Psoas muscle (tissue), 8 donors: ENCODE data around the gene DISC1. TPM values are rescaled to one million over a fixed set of nuclear protein-coding genes. Genes with fewer than 3 reads are reported as not detected.

Source experiments
- ATAC-seq, 4 donors: fragments of 200-7000 bp; cut with Tn5 transposase; one replicate each; pipeline ENCODE4 v1.9.1; 2020; ENCODE audit warnings: moderate library complexity in 3 of 4, mild to moderate bottlenecking in 2 of 4
- DNase-seq, 2 donors: peaks; one replicate each; pipeline ENCODE4 v3.0.0-alpha.2; 2020
- H3K27ac ChIP-seq: fragments of 200-600 bp; one replicate; pipeline ENCODE4 v1.8.0; 2022
- H3K27me3 ChIP-seq, 3 donors: fragments of 200-600 bp in 1 of 3; one replicate each; pipeline versions ENCODE4 v1.6.1 to v1.8.0; 2013 to 2022; ENCODE audit warnings: low read length in 2 of 3, mild to moderate bottlenecking in 2 of 3, moderate library complexity in 1 of 3; ENCODE audit not compliant: insufficient read depth in 3 of 3
- H3K36me3 ChIP-seq, 2 donors: fragments of 200-600 bp in 1 of 2; one replicate each; pipeline versions ENCODE4 v1.6.1 to v1.8.0; 2013 to 2022; ENCODE audit warnings: low read depth in 1 of 2, mild to moderate bottlenecking in 1 of 2, moderate library complexity in 1 of 2; ENCODE audit not compliant: insufficient read depth in 1 of 2
- H3K4me1 ChIP-seq: fragments of 200-600 bp; one replicate; pipeline ENCODE4 v1.8.0; 2022
- H3K4me3 ChIP-seq: fragments of 200-600 bp; one replicate; pipeline ENCODE4 v1.8.0; 2022; ENCODE audit warnings: mild to moderate bottlenecking
- H3K9me3 ChIP-seq: fragments of 200-600 bp; one replicate; pipeline ENCODE4 v1.8.0; 2022
- CTCF ChIP-seq: fragments of 200-600 bp; IDR thresholded peaks from one replicate; pipeline ENCODE4 v1.8.0; 2022; ENCODE audit warnings: antibody characterized with exemption
- WGBS, 3 donors: extraction: QIAGEN DNeasy Blood & Tissue Kit; methylation state at CpG; one replicate each; pipeline versions ENCODE4 v1.1.6 to v1.1.7; 2013; 5-methylcytosine and 5-hydroxymethylcytosine counted together
- intact Hi-C, 2 donors: fragments of 100-400 bp; cut with DNase I; formaldehyde crosslinking; loops; one replicate each; pipeline versions ENCODE4 v1.11.0 to v1.14.2; 2022
- polyA plus RNA-seq, 3 donors: library from polyadenylated mRNA; stranded (reverse); fragments of 200-250 nt; gene quantifications; one replicate each; pipeline ENCODE4 v1.2.3, GENCODE V29; 2013
- total RNA-seq, 4 donors: library from RNA; stranded (reverse); fragmentation: NEBNext Ultra II Directional in 2 of 4; extraction: Animal tissue kit (Norgen Biotek cat#: 25700) in 2 of 4; gene quantifications; one replicate each; pipeline versions ENCODE4 v1.2.1 to v1.2.4, GENCODE V29; 2021 to 2023
- donor health status: healthy with polysubstance abuse.
- donor health status: DM: no; HTN: no; CAD: no; lungs with moderate emphysema.
- donor health status: Bipolar disorder and iron deficiency.
- donor health status: healthy.
- donor health status: DM: yes; HTN: yes; CAD: no.
- donor health status: DM: no; HTN: no; CAD: no.
- donor health status: DM: no; HTN: no; CAD: no.
- donor health status: DM: yes; HTN: yes; CAD: no.

DISC1 gene
- total and polyA plus RNA-seq, 7 donors: 0.35 to 2.8 (median 1.6) TPM

GRCh38 chr1:231887866-231888265, 261.3 kb downstream of the DISC1 start:
- no peak overlapping the region for H3K4me3 ChIP-seq
- ATAC-seq (no peak), DNase-seq (no peak)
- TF ChIP-seq CTCF: no peak
- H3K9me3 ChIP-seq: no peaks in the 10 kb centered on the region
- intact Hi-C loops: no loop called here
- H3K27ac ChIP-seq: no peak overlapping the region
- H3K4me1 ChIP-seq: no peaks in the 10 kb centered on the region
- H3K36me3 ChIP-seq: no peaks in the 10 kb centered on the region
- H3K27me3 ChIP-seq: no peaks in the 10 kb centered on the region
- 94 to 95% (median 94%) methylated on average over 6 of the region's 6 CpGs for WGBS, 3 donors

- no peaks in the 10 kb centered on the region for H3K27me3 ChIP-seq
- H3K9me3 ChIP-seq: peaks cover 4% of the 10 kb centered on the region
- H3K4me3 ChIP-seq: no peak overlapping the region
- no peaks in the 10 kb centered on the region for H3K4me1 ChIP-seq
- no peak overlapping the region for H3K27ac ChIP-seq
- intact Hi-C loops: no loop called here
- H3K36me3 ChIP-seq: no peaks in the 10 kb centered on the region
- no peak for ATAC-seq
- no peak for TF ChIP-seq CTCF
- no peak for DNase-seq
- 61 to 77% (median 72%) methylated on average over 4 of the region's 4 CpGs for WGBS, 3 donors
These were observed 264.2 kb downstream of the DISC1 start for GRCh38 chr1:231890791-231891190.

GRCh38 chr1:231893400-231894102, 267.0 kb downstream of the DISC1 start:
- no peak for TF ChIP-seq CTCF
- Histone ChIP-seq H3K27ac (no peak overlapping the region), H3K36me3 (no peaks in the 10 kb centered on the region), H3K27me3 (no peaks in the 10 kb centered on the region), H3K4me1 (no peaks in the 10 kb centered on the region), H3K4me3 (no peak overlapping the region), H3K9me3 (peaks cover 4% of the 10 kb centered on the region)
- WGBS, 3 donors: 93 to 97% (median 95%) methylated on average over 7 of the region's 7 CpGs
- DNase-seq (no peak), ATAC-seq (no peak)
- intact Hi-C loops: no loop called here

GRCh38 chr1:231896806-231897205, 270.2 kb downstream of the DISC1 start:
- no peaks in the 10 kb centered on the region for H3K4me1 ChIP-seq
- no peak overlapping the region for H3K27ac ChIP-seq
- H3K4me3 ChIP-seq: no peak overlapping the region
- WGBS, 3 donors: 94 to 96% (median 95%) methylated on average over 4 of the region's 4 CpGs
- no peaks in the 10 kb centered on the region for H3K36me3 ChIP-seq
- intact Hi-C loops: no loop called here
- no peak for TF ChIP-seq CTCF
- ATAC-seq: no peak
- no peak for DNase-seq
- H3K9me3 ChIP-seq: peaks cover 4% of the 10 kb centered on the region
- H3K27me3 ChIP-seq: no peaks in the 10 kb centered on the region

- WGBS, 3 donors: 96 to 98% (median 96%) methylated on average over 2 of the region's 2 CpGs
- TF ChIP-seq CTCF: no peak
- ATAC-seq: no peak
These were observed 272.5 kb downstream of the DISC1 start for GRCh38 chr1:231899046-231899445.

More at GRCh38 chr1:231899046-231899445, 272.5 kb downstream of the DISC1 start:
- Histone ChIP-seq H3K27ac (no peak overlapping the region), H3K36me3 (no peaks in the 10 kb centered on the region), H3K4me3 (no peak overlapping the region), H3K9me3 (no peaks in the 10 kb centered on the region), H3K27me3 (no peaks in the 10 kb centered on the region), H3K4me1 (no peaks in the 10 kb centered on the region)
- DNase-seq: no peak
- intact Hi-C loops: no loop called here
